Occipital lobe (tissue), 2 donors: ENCODE data around the gene NFATC4. TPM values are rescaled to one million over a fixed set of nuclear protein-coding genes. Genes with fewer than 3 reads are reported as not detected.
"Not testable (repeated sequence)": the region's sequence is repeated elsewhere in the genome, so short reads cannot be mapped to it uniquely, and the experiment has no call there.

Source experiments
- DNase-seq: peaks from one replicate; lab custom pipeline; 2025; lab: John Stamatoyannopoulos, UW
- total RNA-seq: library from RNA; depleted of rRNA; stranded (reverse); fragments of >200 nt; gene quantifications from one replicate; pipeline ENCODE4 v1.2.3, GENCODE V29; 2014

The NFATC4 gene
- total RNA-seq, 1 donor from 2014 or later: 5.1 TPM

DNA sequence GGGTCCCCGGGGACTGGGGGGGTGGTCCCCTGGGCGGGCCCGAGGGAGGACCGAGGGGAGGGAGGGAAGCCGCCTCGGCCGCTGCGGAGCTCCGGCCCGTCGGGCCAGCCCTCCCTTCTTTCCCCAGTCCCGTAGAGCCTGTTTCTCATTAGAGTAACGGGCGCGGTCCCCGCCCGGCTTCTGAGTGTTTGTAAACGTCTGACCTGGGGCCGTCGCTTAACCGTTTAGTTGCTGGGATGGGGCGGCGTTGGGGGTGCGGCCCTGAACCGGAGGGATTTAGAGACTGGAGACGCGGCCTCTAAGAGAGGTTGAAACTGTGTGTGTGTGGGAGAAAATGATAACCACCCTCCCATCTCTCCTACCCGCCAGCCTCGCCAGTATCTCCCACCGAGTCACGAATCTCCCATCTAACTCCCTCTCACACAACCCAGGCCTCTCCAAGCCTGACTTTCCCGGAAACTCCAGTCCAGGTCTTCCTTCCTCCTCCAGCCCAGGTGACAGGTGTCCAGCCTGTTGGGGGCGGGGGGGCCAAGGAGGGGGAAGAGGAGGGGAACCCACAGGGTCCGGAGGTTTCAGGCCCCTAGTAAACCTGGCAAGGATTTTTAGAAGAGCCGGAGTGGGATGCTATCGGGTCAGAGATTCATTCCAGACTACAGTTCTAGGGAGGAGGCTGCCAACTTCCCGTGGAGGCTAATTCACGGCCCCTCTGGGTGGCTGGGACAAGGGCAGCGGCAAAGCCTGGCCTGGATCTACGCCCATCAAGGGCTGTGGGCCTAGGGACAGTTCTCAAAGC lies 1.1 kb upstream of the NFATC4 start:
- DNase-seq: no peak

GRCh38 chr14:24368212-24368561 lies 203 bp downstream of the NFATC4 start:
- DNase-seq: no peak

DNA sequence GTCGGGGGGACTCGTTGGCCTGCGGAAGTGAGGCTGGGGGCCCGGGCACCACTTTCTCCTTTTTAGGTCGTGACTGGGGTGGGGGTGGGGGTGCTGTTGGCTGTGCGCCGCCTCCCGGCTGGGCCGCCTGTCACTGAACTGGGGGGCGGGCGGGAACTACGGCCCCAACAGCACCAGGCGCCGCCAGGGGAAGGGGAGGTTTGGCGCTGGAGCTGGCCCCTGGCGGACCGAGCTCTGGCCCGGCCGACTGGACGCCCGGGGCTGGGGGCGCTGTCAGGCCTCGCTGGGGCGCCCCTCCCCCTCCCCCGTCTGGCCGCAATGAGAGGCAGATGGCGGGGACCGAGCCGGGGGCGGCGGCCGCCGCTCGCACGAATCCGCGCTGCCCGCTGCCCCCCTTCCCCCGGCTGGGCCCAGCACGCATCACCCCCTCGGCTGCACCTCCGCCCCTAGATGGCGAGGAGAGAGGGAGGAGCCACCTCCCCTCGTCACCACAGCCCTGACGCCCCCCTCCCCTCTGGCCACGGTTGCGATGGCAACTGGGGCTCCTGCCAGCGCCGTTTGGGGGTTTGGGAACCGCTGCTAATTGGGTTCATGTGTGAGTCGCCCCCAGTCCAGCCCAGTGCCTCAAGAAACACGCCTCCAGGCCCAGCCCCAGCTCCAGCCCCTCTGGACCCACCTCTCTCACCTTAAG lies 723 bp downstream of the NFATC4 start:
- DNase-seq: no peak

- DNase-seq: no peak
Observed at GRCh38 chr14:24369463-24369862, 1.5 kb downstream of the NFATC4 start.

DNA sequence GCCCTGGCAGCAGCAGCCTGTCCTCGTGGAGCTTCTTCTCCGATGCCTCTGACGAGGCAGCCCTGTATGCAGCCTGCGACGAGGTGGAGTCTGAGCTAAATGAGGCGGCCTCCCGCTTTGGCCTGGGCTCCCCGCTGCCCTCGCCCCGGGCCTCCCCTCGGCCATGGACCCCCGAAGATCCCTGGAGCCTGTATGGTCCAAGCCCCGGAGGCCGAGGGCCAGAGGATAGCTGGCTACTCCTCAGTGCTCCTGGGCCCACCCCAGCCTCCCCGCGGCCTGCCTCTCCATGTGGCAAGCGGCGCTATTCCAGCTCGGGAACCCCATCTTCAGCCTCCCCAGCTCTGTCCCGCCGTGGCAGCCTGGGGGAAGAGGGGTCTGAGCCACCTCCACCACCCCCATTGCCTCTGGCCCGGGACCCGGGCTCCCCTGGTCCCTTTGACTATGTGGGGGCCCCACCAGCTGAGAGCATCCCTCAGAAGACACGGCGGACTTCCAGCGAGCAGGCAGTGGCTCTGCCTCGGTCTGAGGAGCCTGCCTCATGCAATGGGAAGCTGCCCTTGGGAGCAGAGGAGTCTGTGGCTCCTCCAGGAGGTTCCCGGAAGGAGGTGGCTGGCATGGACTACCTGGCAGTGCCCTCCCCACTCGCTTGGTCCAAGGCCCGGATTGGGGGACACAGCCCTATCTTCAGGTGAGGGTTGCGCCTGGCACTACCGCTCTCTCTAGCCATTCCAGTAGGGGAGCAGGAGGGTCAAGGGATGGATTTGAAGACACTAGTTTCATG lies 2.1 kb downstream of the NFATC4 start:
- DNase-seq: no peak

- DNase-seq: no peak
Observed at GRCh38 chr14:24370748-24371147, 2.8 kb downstream of the NFATC4 start.

- not testable (repeated sequence) for DNase-seq
Observed at GRCh38 chr14:24371605-24372004, 3.6 kb downstream of the NFATC4 start.

GRCh38 chr14:24372701-24373416 lies 4.9 kb downstream of the NFATC4 start:
- DNase-seq: no peak

DNA sequence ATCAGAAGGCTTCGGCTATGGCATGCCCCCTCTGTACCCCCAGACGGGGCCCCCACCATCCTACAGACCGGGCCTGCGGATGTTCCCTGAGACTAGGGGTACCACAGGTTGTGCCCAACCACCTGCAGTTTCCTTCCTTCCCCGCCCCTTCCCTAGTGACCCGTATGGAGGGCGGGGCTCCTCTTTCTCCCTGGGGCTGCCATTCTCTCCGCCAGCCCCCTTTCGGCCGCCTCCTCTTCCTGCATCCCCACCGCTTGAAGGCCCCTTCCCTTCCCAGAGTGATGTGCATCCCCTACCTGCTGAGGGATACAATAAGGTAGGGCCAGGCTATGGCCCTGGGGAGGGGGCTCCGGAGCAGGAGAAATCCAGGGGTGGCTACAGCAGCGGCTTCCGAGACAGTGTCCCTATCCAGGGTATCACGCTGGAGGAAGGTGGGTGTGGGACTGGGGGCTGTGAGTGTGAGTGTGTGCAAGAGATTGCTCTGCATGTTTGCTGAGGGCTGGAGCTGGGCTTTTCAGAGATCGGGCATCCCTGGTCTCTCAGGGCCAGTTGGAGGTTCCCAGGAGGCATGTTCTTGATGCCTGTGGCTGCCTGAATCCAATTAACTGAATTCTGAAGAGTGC lies 8.6 kb downstream of the NFATC4 start:
- no peak for DNase-seq

DNA sequence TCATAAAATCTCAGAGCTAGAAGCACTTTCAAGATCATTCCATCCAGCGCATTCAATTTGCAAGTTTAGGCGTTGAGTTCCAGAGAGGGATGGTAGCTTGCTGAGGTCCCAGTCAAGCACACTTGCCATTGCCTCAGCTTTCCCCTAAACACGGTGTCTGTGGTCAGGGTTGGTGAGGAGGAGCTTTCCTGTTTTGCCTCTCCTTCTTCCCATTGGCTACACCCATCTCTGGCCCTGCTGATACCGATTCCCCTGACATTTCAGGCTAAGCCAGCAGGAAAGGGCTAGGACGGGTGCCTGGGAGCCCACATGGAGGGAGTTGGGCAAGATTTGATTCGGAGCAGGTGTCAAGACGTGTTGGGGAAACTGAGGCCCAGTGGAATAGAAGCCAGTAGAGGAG lies 9.1 kb downstream of the NFATC4 start:
- no peak for DNase-seq

DNA sequence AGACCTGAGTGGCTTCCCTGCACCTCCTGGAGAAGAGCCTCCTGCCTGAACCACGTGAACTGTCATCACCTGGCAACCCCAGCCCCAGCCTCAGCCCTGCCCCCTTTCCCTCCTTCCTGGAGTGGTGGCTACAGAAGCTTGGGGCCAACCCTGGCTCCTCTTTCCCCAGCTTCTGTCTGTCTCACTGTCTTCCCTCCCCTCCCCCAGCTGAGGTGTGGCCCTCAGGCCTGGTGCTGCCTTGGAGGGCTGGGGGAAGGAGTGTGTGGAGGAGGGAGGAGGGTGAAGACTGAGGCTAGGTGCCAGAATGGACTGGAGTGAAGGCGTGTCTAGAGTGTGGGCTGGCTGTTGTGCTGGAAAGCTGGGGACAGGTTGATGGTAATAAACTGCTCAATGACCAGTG lies 9.7 kb downstream of the NFATC4 start:
- no peak for DNase-seq

- no peak for DNase-seq
Observed at GRCh38 chr14:24378327-24378726, 10.3 kb downstream of the NFATC4 start.

- DNase-seq: no peak
Observed at GRCh38 chr14:24378981-24379906, 11.3 kb downstream of the NFATC4 start.

DNA sequence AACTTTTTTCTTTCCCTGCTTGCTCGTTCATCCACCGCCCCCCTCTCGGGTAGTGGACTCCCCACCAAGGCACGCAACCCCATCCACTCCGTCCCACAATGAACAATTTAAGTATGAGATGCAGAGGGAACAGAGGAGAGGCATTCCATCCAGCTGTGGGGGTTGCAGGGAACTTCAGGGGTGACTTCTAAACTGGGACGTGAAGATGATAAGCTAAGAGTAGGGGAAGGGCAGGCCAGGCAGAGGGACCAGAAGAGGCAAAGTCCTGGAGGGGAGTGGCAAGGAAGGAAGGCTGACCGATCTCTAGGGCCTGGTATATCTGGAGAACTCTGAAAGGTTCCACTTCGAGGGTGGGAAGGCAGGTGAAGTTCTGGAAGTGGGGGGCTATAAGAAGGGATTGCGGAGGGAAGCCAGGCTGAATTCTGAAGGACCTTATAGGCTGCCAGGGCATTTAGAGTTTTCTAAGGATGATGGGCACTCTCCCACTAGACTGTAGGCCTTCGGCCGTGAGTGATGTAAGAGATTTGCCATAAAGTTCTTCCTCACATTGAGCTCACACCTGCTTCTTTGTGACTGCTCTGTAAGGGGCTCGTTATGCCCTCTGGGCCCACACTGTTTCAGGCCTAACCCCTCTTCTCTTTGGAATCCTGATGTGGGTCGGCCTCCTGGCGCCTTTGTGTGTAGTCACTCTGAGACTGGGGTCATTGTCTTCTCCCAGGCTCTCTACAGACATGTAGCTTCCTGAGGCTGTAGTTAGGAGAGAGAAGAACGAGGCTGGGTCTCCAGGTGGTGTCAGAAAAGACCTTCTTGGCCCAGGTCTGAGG lies 12.1 kb downstream of the NFATC4 start:
- DNase-seq: no peak

DNA sequence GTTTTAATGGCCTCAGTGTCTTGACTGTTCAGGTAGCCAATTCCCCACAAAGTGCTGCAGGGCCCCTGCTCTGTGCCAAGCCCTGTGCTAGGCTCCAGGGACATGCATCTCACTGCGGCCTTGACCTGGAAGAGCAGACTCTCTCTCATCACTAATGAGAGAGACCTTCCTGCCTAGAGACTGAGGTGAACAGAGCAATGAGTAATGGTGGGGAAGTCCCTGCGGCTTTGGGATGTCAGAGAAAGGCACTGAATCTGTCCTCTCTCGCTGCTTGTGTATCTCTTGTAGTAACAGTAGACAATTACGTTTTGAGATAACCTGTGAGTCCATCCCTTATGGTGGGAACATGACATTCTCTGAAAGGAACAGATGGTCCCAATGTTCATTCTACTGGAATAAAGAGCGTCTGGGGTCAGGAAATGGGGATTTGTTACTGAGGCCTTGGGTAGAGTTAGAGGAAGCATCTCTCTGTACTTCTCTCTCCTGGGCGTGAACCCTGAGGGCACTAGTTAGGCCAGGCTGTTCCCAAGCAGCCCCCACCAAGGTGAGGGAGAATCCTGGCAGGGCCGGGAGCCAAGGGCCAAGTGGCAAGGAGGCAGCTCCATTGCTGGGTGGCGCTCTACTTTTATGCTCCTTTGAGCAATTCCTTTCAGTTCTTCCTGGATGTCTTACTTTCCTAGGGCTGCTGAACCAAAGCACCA lies 13.5 kb downstream of the NFATC4 start:
- no peak for DNase-seq

DNA sequence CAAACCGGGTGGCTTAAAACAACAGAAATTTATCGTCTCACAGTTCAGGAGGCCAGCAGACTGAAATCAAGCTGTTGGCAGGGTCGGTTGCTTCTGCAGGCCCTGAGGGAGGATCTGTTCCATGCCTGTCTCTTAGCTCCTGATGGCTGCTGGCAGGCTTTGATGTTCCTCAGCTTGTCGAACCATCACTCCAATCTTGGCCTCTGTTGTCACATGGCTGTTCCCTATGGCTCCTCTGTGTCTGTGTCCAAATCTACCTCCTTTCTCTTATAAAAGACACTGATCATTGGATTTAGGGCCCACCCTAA lies 14.0 kb downstream of the NFATC4 start:
- no peak for DNase-seq

DNA sequence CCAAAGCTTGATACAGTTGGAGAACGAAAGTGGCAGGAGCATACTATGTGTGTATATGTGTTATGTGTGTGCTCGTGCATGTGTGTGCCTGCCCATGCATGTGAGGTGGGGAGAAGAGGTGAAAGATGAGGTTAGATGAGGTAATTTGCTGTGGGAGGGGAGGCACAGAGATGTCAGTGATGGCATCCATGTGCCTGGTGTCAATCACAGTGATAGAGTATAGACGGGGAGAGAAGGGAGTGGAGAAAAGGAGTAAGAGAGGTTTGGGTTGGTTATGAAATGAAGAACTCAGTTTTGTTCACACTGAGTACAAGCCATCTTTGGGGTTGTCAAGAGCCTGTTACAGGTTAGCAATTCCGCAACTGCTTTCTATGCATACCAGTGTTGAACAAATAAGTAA lies 16.2 kb downstream of the NFATC4 start:
- DNase-seq: no peak

DNA sequence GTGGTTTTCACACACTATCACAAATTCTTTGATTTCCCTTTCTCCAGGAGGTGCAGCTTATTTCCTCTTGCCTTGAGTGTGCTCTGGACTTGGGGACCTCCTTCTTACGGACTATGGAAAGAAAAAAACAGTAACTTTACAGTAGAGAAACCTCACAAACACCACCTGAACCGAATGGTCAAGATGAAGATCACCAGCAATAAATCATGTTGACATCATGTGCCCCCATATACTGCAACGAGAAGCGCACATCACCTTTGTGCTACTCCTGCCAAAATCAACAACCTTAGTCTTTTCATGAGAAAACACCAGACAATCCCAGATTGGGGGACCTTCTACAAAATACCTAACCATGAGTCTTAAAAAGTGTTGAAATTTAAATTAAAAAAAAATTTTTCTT lies 17.5 kb downstream of the NFATC4 start:
- no peak for DNase-seq

GRCh38 chr14:24387009-24387345 lies 19.0 kb downstream of the NFATC4 start:
- DNase-seq: no peak
